Stimulated activated CD4-positive, alpha-beta T cell treated with anti-CD3 and anti-CD28 coated beads, Interleukin-1b, Interleukin-23, amount 100 ng/mL, for 4 hours (primary cell): ENCODE data around the gene RTN1.
"Not testable (repeated sequence)": the region's sequence is repeated elsewhere in the genome, so short reads cannot be mapped to it uniquely, and the experiment has no call there.

Source experiments
- DNase-seq, 2 donors: peaks; one replicate each; pipeline ENCODE4 v3.0.0-alpha.2; 2020; ENCODE audit warnings: low read depth in 2 of 2

RTN1 gene

DNA sequence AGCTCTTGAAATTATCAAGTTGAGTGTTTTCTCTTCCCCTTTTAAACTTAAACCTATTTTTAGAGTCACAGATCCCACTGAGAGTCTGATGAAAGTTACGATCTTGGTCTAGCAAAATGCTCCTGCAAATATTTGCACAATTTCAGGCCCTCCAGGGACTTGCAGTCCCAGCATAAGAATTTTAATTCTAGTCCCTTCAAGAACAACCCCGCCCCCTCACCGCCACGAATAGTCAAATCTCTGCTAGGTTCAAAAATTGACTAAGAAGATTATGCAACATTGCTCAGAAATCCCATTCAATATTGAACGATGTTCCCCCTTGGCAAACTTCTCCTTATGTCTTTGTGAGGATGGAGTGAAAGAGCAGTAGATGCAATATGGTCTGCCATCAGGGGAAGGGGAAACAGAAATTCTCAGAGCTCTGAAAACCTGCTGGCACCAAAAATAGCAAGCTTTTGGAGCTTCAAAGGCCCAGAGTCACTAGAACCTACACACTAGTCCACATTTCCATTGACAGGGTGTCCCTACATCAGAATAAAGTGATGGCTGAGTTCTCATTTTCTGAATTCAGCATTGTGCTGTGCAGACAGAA is 166.4 kb downstream of the RTN1 start:
- no peak for DNase-seq

DNA sequence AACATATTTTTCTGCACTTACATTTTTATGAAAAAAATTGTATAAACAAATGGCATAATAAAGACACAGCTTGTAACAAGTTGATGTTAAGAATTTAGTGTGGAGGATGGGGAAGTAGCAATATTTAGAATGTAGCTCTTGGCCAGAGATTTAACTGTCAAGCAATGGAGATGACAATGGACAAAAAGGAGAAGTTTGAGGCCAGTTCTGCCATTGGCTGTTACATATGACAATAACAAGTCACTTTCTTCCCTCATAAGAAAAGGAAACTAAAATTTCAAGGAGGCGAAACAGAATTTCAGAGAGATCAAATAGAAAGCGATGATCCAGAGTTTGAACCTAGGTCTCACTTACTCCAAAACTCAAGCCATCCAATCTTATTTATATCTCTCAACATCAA is 171.1 kb downstream of the RTN1 start:
- no peak for DNase-seq

DNA sequence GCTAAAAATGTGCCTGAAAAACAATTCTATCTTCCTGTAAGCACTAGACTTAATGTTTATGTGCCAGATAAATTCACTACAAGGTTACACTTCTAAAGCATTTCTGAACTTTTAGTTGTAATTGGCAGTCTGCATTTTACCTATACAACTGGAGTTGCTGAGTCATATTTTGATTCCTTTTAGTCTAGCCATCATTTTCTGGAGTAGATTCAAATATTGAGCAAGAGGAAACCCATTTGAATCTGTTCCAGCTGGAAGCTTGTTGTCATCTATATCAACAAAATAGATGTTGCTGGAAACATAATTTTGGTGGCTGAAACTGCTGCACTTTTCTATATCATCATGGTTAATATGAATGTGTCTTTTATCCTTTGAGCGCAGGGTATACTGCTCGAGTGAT is 171.8 kb downstream of the RTN1 start:
- DNase-seq = no peak

DNA sequence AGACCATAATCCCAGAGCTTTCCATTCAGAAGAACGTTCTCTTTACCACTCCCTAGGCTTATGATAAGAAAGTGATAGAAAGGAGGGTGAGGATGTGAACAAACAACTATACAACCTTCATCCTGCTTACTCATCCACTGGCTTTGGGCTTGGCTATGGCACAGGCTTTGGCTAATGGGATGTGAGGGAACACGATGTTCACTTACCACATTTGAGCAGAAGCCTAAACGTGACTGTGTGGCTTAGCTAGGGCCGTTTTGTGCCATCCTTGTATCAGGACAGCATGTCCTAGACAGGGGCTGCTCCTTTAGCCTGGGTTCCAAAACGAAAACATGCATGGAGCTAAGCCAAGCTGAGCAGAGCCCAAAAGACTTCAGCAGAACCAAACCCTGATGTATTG is 175.4 kb downstream of the RTN1 start:
- DNase-seq = no peak

DNA sequence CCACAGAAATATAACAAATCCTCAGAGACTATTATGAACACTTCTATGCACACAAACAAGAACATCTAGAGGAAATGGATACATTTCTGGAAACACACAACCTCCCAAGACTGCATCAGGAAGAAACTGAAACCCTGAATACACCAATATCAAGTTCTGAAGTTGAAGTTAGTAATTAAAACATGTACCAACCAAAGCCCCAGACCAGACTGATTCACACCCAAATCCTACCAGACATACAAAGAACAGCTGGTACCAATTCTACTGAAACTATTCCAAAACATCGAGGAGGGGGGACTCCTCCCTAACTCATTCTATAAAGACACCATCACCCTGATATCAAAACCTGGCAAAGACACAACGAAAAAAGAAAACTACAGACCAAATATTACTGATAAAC is 179.3 kb downstream of the RTN1 start:
- DNase-seq = no peak

DNA sequence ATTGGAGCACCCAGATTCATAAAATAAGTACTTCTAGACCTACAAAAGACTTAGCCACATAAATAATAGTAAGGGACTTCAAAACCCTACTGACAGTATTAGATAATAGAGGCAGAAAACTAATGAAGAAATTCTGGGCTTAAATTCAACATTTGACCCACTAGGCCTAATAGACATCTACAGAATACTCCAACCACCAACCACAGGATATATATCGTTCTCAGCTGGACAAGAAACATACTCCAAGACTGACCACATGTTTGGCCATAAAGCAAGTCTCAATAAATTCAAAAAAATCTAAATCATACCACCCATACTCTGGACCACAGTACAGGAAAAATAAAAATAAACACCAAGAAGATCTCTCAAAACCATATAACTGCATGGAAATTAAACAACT is 180.2 kb downstream of the RTN1 start:
- no peak for DNase-seq

DNA sequence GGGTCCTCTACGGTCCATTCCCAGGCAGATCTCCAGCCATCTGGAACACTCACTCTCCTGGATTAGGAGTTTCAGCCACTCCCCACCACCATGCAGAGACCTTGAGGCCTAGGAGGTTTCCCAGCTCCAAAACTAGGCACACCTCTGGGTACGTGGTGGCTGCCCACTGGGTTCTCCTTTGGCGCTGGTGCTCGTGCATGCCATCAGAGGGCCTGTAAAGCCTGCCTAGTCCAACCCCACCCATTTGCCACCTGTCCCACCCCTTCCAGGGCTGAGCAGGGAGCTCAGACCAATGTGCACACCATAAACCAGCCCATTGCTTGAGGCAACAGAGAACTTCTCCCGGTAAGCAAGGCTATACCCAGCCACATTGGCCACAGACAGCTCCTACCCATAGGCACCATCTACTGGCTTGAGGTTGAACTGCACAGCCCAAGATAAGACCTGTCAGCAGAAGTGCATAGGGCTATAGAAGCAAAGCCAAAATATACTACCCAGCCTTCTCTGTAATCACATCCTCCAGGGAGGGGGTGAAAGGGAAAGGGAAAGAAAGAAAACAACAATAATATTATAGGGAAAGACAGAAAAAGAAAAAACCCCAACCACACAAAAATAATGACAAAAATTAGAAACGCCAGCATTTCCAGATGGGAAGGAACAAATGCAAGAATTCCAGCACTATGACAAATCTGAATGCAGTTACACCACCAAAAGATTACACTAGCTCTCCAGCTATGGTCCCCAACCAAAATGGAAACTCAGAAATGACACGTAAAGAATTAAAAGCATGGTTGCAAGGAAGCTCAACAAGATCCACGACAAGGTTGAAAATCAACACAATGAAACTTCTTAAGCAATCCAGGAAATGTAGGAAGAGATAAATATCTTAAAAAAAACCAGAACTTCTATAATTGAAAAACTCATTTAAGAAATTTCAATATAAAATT is 182.1 kb downstream of the RTN1 start:
- no peak for DNase-seq

DNA sequence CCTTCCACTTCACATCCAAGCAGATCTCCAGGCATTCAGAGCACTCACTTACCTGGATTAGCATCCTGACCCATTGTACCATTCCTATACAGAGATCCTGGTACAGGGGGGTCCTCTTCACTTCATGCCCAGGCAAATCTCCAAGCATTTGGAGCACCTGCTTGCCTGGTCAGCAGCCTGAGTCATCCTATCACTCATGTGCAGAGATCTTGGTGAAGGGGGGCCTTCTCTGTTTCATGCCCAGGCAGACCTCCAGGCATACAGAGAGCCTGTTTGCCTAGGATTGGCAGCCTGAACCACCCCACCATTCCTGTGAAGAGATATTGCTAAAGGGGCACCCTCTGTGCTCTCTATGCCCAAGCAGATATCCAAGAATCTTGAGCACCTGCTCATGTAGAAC is 182.9 kb downstream of the RTN1 start:
- no peak for DNase-seq

DNA sequence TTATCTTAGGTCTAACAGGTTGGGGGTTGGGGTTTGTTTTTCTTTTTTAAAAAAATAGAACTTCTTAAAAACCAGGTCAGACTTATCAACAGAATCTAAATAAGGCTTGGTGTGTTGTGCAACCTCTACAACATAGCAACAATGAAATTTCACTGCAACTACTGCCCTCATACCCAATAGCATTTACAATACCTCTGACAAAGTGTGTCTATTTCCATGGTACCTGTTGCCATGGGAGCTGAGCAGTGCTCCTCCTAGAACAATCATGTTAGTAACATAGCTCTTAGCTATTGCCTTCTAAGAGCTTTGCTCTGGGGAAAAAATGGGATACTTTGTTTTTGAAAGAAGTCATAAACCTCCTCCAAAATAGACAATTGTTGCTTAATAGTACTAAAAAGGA is 190.7 kb downstream of the RTN1 start:
- DNase-seq = no peak

DNA sequence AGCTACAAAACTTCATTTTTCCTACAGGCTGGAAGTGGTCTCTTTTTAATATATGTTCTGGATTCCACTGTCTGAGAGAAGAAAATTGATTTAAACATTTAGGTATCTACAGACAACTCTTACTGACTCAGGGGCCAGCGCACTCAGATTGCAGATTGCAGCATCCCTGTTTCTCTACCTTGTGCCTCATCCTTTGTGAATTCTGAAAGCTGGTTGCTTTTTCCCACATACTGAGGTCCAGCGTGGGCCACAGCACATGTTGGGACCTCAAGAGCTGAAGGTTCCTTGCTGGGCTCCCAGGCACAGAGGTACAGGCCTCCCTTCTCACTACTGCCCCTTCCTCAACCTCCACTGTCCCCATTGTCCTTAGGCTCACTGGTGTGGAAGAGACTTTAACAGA is 192.2 kb downstream of the RTN1 start:
- DNase-seq = no peak

DNA sequence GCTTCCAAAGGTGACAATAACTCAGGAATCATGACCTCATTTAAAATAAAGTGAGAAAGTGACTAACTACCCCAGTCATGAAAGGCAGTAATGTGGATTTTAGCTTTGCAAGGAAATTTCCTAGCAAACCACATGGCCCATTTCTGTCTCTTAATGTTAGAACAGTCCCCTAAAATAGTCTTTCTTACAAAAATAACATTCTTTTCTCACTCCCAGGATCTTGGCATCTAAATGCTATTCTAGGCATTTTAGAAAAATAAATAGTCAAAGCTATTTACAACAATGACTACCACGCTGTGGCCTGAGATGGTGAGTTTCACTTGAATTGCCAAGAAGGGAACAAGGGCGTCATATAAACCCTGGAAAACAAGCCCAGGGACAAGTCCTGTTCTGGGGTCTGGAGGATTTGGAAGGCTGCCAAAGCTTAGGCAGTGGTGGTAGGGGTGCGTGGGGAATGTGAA is 192.8 kb downstream of the RTN1 start:
- no peak for DNase-seq

DNA sequence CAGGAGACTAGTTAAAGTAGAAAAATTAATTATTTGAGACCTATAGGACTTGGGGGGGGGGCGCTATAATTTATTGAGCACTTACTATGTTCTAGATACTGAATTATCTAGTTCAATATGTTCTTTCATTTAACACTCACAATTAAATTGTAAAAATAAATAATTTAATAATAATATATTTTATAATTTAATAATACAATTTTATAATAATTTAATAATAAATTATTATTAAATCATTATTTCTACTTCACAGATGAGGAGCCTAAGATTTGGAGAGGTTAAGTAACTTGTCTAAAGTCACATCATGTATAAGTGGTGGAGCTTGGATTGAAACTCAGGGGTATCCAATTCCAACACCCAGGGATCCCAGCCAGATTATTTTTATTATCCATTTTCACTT is 195.2 kb downstream of the RTN1 start:
- no peak for DNase-seq

DNA sequence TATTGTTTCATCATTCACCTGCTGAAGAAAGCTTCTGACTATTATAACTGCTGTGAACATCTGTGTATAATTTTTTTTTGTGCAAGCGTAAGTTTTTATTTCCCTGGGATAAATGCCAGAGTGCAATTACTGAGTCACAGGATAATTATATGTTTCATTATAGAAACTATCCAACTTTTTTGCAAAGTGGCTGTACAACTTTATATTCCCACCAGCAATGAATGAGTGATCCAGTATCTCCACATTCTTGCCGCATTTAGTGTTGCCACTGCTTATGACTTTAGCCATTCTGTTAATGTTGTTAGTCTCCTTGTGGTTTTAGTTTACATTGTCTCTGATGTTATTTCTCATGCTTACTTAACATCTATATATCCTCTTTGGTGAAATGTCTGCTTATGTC is 205.8 kb downstream of the RTN1 start:
- DNase-seq = no peak

DNA sequence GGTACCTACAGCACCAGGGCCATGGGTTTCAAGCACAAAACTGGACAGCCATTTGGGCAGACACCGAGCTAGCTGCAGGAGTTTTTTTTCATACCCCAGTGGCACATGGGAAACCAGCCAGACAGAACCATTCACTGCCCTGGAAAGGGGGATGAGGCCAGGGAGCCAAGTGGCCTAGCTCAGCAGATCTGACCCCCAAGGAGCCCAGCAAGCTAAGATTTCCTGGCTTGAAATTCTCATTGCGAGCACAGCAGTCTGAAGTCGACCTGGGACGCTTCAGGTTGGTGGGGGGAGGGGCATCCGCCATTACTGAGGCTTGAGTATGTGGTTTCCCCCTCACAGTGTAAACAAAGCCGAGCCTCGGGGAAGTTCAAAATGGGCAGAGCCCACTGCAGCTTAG is 212.8 kb downstream of the RTN1 start:
- no peak for DNase-seq

DNA sequence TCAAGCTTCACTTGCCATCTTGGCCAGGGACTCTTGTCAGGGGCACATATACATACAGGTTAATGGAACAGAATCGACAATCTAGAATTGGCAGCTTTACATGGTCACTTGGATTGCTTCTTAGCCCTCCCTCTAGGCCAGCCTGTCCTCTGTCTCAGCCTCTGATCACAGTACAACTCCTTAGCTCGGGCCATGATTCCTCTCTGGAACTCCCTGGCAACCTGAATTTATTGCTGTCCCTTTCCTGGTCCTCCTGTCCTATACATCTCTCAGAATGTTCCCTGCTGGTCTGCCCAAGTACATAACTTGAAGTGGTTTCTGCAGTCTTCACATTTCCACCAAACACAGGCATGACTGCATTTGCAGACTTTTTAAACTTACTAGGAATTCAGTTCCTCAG is 214.1 kb downstream of the RTN1 start:
- no peak for DNase-seq

DNA sequence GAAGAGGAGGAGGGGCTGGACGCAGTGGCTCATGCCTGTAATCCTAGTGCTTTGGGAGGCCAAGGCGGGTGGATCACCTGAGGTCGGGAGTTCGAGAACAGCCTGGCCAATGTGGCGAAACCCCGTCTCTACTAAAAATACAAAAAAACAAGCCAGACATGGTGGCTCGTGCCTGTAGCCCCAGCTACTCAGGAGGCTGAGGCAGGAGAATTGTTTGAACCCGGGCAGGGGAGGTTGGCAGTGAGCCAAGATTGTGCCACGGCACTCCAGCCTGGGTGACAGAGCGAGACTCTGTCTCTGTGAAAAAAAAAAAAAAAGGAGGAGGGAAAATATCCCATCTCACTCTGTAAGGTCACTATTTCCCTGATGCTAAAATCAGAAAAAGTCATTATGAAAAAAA is 216.4 kb downstream of the RTN1 start:
- DNase-seq = not testable (repeated sequence)

DNA sequence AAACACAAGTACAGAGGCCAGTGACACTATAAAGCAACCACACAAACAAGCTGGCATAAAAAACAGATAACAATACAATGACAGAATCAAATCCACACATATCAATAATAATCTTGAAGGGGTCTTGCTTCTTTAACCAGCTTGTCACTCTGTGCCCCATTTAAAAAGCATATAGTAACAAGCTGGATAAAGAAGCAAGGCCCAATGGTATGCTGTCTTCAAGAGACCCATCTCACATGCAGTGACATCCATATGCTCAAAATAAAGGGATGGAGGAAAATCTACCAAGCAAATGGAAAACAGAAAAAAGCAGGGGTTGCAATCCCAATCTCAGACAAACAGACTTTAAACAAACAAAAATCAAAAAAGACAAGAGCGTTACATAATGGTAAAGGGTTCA is 223.7 kb downstream of the RTN1 start:
- DNase-seq = not testable (repeated sequence)

DNA sequence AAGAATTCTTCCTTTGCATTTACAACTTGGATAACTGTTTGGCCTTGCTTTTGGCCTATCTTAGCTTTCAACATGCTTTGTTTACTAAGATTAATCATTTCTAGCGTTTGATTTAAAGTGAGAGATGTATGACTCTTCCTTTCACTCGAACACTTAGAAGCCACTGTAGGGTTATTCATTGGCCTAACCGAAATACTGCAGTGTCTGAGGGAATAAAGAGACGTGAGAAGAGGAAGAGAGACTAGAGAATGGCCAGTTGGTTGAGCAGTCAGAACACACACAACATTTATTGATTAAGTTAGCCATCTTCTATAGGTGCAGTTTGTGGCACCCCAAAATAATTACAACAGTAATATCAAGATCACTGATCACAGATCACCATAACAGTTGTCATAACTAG is 231.7 kb downstream of the RTN1 start:
- DNase-seq = no peak

DNA sequence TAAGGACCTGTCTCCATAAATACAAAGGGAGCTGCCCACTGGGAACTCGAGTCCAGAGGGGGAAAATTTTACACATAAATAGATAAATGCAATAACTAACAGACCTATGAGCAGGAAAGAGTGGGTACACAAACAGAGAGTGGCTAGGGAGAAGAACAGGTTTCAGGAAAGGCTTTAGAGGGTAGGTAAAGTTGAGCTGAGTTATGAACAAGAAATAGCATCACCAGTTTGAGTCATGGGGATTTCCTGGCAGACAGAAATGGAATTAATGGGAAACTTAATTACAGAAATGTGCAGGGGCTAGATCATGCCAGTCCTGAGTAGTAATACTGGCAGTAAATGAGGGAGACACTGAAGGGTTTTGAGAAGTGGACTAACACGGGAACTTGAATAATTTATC is 236.0 kb downstream of the RTN1 start:
- DNase-seq = no peak

DNA sequence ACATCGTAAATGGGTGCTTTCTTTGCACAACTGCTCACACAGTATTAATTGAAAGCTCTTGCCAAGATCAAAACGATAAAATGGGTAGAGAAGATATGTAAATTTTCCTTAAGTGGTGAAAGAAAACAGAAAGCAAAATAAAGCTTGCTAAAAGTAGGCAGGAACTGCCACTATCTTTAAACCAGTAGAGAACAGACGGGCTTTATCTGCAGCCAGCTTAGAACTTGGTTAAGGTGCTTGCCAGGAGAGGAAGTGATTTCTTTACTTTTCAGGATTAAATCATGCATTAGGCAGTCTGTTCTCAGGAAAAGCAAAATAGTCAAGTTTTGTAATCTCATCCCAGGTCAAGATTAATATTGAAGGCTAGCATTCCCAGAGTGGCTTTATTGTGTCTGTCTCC is 237.1 kb downstream of the RTN1 start:
- no peak for DNase-seq

DNA sequence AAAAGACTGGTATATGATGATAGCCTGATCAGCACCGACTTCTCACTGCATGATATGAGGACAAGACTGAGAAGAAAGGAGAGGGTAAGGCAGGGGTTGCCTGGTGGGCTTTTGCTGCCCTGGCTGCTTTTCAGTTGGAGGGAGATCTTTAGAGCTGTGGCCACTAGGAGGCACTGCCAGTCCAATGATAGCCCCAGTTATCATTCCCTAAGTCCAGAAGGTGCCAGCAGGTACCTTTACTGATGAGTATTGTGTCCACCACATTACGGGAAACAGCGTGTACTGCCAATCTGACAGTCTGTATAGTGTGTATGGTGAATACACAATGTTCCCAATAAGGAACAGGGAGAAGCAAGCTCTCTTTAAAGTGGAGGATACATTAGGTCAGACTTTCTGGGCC is 238.2 kb downstream of the RTN1 start:
- no peak for DNase-seq

DNA sequence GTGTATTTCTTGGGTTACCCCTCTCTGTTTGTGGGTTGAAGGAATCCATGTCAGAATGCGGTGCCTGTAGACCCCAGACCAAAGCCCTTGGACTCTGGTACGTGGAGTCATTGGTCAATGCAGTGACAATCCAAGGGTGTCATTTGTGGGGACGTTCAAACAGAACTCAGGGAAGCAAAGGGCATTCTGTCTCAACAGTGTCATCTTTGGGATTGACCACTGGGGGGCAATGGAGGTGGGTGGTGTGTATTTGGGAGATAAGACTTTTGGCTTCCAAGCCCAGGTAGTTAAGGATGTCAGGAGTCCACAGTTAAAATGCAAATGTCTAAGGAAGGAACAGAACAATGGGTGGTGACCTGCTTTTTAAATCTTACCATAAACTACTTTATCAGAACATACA is 239.3 kb downstream of the RTN1 start:
- DNase-seq = no peak

DNA sequence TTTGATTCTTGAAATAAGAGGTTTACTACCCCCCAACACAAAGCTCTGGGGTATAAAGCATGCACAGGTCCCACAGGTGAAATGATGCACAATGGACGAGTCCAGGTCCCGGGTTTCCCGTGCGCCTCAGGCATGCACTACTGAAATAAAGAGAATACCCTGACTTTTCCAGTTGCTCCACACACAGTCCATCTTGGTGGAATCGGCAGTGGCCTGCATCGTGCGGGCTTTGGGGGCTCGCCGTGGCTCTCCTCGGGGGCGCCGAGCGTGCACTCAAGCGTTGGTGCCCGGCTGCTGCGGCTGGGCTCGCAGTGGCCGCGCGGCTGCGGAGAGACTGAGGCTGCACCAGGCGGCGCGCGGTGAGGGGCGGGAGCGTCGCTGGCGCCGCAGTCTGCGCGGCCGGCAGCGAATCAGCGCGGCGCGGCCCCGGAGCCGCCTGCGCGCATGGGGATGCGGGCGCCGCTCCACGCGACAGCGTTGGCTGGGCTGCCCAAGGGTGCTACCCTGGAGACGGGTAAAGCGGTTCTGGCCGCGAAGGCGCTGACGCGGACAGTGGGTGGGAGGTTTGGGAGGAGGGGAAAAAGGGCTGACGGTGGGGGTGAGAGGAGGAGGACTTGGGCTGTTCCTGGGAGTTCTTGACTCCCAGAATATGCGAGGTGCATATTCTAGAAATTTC is 240.2 kb downstream of the RTN1 start:
- DNase-seq = no peak
